ENCODE measurements around the gene AKT2. TPM values are rescaled to one million over a fixed set of nuclear protein-coding genes. Genes with fewer than 3 reads are reported as not detected.

The AKT2 gene
- total RNA-seq, 4 donors from 2014 or later = 63.2 to 266 (median 138) TPM

GRCh38 chr19:40262422-40262821 lies 22.7 kb downstream of the AKT2 start:
- Histone ChIP-seq H3K4me3 (no peak overlapping the region), H3K27me3 (no peaks in the 10 kb centered on the region), H3K27ac (no peak overlapping the region), H3K36me3 (peaks cover 0 to 7% (median 3%) of the 10 kb centered on the region in 4 donors), H3K9me3 (no peaks in the 10 kb centered on the region), H3K4me1 (peaks cover 0 to 6% (median 1%) of the 10 kb centered on the region in 4 donors)
- intact Hi-C loops (cut with DNase I; ENCODE audit: low total_unique reads) = no loop called here
- no peak for DNase-seq
- no peak for TF ChIP-seq POLR2AphosphoS5 (IDR thresholded peaks at IDR 0.05)
- TF ChIP-seq EP300 (IDR thresholded peaks at IDR 0.05; ENCODE audit: low read depth) = no peak
- no peak for TF ChIP-seq CTCF (IDR thresholded peaks at IDR 0.05)
- TF ChIP-seq POLR2A (IDR thresholded peaks at IDR 0.05) = no peak
- in situ Hi-C loops (cut with MboI; ENCODE audit: low pct_ligation_motif_present in 1 of 4, low pct_unique_long_range_greater_than_20kb in 1 of 4, low sequenced_read_pairs in 3 of 4) = no loop called here
- WGBS, 2 donors (ENCODE audit: low coverage in 1 of 2) = 92 to 100% methylated on average over 2 to 3 of the region's 3 CpGs

DNA sequence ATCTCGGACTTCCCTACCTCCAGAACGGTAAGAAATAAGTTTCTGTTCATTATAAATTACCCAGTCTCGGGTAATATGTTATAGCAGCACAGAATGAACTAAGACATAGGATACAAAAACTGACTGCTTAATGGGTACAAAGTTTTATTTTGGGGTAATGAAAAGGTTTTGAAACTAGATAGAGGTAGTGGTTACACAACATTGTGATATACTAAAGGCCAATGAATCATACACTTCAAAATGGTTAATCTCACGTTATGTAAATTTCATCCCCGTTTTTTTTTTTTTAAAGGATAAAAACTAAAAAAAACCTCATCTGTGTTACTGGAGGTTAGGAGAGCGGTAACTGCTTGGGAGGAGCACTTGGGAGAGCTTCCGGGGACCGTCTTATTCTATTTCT lies 23.5 kb downstream of the AKT2 start:
- Histone ChIP-seq H3K27ac (no peak overlapping the region), H3K4me1 (peaks cover 0 to 5% (median under 1%) of the 10 kb centered on the region in 4 donors), H3K36me3 (peaks cover 0 to 7% (median 3%) of the 10 kb centered on the region in 4 donors), H3K27me3 (no peaks in the 10 kb centered on the region), H3K9me3 (no peaks in the 10 kb centered on the region), H3K4me3 (no peak overlapping the region)
- DNase-seq = no peak
- in situ Hi-C loops (cut with MboI; ENCODE audit: low pct_ligation_motif_present in 1 of 4, low pct_unique_long_range_greater_than_20kb in 1 of 4, low sequenced_read_pairs in 3 of 4) = no loop called here
- WGBS, 2 donors (ENCODE audit: low coverage in 1 of 2) = 83 to 85% methylated on average over 8 of the region's 8 CpGs
- intact Hi-C loops (cut with DNase I; ENCODE audit: low total_unique reads) = no loop called here
- TF ChIP-seq EP300 (IDR thresholded peaks at IDR 0.05; ENCODE audit: low read depth) (no peak), POLR2AphosphoS5 (IDR thresholded peaks at IDR 0.05) (no peak), POLR2A (IDR thresholded peaks at IDR 0.05) (no peak), CTCF (IDR thresholded peaks at IDR 0.05) (no peak)

DNA sequence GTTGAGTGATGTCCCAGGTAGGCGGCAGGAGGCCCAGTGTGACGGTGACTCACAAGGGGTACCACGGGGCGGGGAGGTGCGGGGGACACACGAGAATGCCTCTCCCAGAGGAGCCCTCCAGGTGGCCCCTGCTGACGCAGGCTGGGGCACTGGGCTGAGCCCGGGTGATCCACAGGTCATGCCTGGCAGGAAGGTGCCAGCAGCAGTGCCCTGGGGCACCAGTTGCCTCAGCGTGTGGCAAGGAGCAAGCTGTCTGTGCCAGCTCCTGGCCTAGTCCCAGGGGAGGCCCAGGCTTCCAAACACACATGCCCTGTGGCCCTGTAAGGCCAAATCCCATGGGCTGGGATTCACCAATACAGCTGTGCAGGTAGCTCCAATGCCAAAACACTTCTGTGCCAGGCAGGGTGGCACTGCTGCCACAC lies 28.0 kb downstream of the AKT2 start:
- no peaks in the 10 kb centered on the region for H3K27me3 ChIP-seq
- H3K9me3 ChIP-seq = no peaks in the 10 kb centered on the region
- DNase-seq = no peak
- peaks cover 0 to 21% (median 9%) of the 10 kb centered on the region in 4 donors for H3K36me3 ChIP-seq
- in situ Hi-C loops (cut with MboI; ENCODE audit: low pct_ligation_motif_present in 1 of 4, low pct_unique_long_range_greater_than_20kb in 1 of 4, low sequenced_read_pairs in 3 of 4) = no loop called here
- no peak overlapping the region for H3K4me3 ChIP-seq
- 75% methylated on average over 8 of the region's 9 CpGs; no CpG with 5 or more reads in 1 of the 2 donors for WGBS, 2 donors (ENCODE audit: low coverage in 1 of 2)
- H3K27ac ChIP-seq = no peak overlapping the region
- no peaks in the 10 kb centered on the region for H3K4me1 ChIP-seq
- TF ChIP-seq POLR2A (IDR thresholded peaks at IDR 0.05) = no peak
- TF ChIP-seq POLR2AphosphoS5 (IDR thresholded peaks at IDR 0.05) = no peak
- TF ChIP-seq CTCF (IDR thresholded peaks at IDR 0.05) = no peak
- TF ChIP-seq EP300 (IDR thresholded peaks at IDR 0.05; ENCODE audit: low read depth) = no peak
- intact Hi-C loops (cut with DNase I; ENCODE audit: low total_unique reads) = no loop called here

DNA sequence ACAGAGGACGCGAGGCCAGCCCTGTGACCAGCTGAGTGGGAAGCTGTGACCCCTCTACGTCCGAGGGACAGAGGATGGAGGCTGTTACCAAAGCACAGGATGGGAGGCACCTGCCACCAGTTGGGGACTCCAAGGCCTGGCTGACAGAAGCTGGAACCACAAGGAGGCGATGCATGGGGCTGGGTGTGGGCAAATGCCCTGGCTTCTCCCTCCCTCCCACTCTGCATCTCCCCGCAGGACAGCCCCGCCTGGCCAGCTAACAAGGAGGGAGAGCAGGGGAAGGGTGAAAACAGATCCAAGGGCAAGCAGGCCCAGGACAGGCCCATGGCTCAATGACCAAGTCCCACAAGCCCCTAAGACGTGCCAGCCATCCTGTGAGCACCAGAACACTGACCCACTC lies 28.6 kb downstream of the AKT2 start:
- in situ Hi-C loops (cut with MboI; ENCODE audit: low pct_ligation_motif_present in 1 of 4, low pct_unique_long_range_greater_than_20kb in 1 of 4, low sequenced_read_pairs in 3 of 4) (no loop called here), intact Hi-C loops (cut with DNase I; ENCODE audit: low total_unique reads) (no loop called here)
- Histone ChIP-seq H3K27me3 (no peaks in the 10 kb centered on the region), H3K27ac (no peak overlapping the region), H3K4me3 (no peak overlapping the region), H3K9me3 (no peaks in the 10 kb centered on the region), H3K36me3 (peaks cover 0 to 21% (median 9%) of the 10 kb centered on the region in 4 donors), H3K4me1 (no peaks in the 10 kb centered on the region)
- 93% methylated on average over 8 of the region's 8 CpGs; no CpG with 5 or more reads in 1 of the 2 donors for WGBS, 2 donors (ENCODE audit: low coverage in 1 of 2)
- TF ChIP-seq CTCF (IDR thresholded peaks at IDR 0.05) (no peak), POLR2A (IDR thresholded peaks at IDR 0.05) (no peak), POLR2AphosphoS5 (IDR thresholded peaks at IDR 0.05) (no peak), EP300 (IDR thresholded peaks at IDR 0.05; ENCODE audit: low read depth) (no peak)
- DNase-seq = no peak

Measured in transverse colon (tissue), 4 donors.